Measurements from ENCODE around the gene GULP1.
"Not testable (repeated sequence)": the region's sequence is repeated elsewhere in the genome, so short reads cannot be mapped to it uniquely, and the experiment has no call there.

GULP1 gene

GRCh38 chr2:188293601-188294351, 2.1 kb downstream of the GULP1 start:
- no peak for DNase-seq

- no peak for DNase-seq
Measured at GRCh38 chr2:188294352-188294926, 2.8 kb downstream of the GULP1 start.

GRCh38 chr2:188295067-188295685, 3.5 kb downstream of the GULP1 start:
- no peak for DNase-seq

- DNase-seq: no peak
Measured at GRCh38 chr2:188297978-188298377, 6.3 kb downstream of the GULP1 start.

- DNase-seq: not testable (repeated sequence)
Measured at GRCh38 chr2:188298937-188299371, 7.3 kb downstream of the GULP1 start.

- no peak for DNase-seq
Measured at GRCh38 chr2:188303363-188304031, 11.8 kb downstream of the GULP1 start.

GRCh38 chr2:188305271-188305670, 13.6 kb downstream of the GULP1 start:
- DNase-seq: no peak

- no peak for DNase-seq
Measured at GRCh38 chr2:188306271-188306670, 14.6 kb downstream of the GULP1 start.

GRCh38 chr2:188307850-188308283, 16.2 kb downstream of the GULP1 start:
- no peak for DNase-seq

GRCh38 chr2:188308483-188308882, 16.8 kb downstream of the GULP1 start:
- DNase-seq: no peak

GRCh38 chr2:188309364-188309763, 17.7 kb downstream of the GULP1 start:
- DNase-seq: no peak

- DNase-seq: no peak
Measured at GRCh38 chr2:188314314-188315054, 22.8 kb downstream of the GULP1 start.

- DNase-seq: no peak
Measured at GRCh38 chr2:188315750-188316149, 24.1 kb downstream of the GULP1 start.

- DNase-seq: no peak
Measured at GRCh38 chr2:188316342-188316741, 24.7 kb downstream of the GULP1 start.

GRCh38 chr2:188316791-188317423, 25.2 kb downstream of the GULP1 start:
- no peak for DNase-seq

- DNase-seq: no peak
Measured at GRCh38 chr2:188318161-188318749, 26.6 kb downstream of the GULP1 start.

- no peak for DNase-seq
Measured at GRCh38 chr2:188319838-188320237, 28.2 kb downstream of the GULP1 start.

- no peak for DNase-seq
Measured at GRCh38 chr2:188320861-188321260, 29.2 kb downstream of the GULP1 start.

- DNase-seq: no peak
Measured at GRCh38 chr2:188322569-188323551, 31.2 kb downstream of the GULP1 start.

GRCh38 chr2:188324067-188324466, 32.4 kb downstream of the GULP1 start:
- DNase-seq: no peak

GRCh38 chr2:188326290-188326668, 34.6 kb downstream of the GULP1 start:
- DNase-seq: no peak

All from activated CD4-positive, CD25-positive, alpha-beta regulatory T cell treated with anti-CD3 and anti-CD28 coated beads, Interleukin-2, amount 50 U/mL, for 72 hours (primary cell).